GM12801 (cell line): ENCODE data around the gene ARHGAP18.

Experiments used
- CTCF ChIP-seq: IDR thresholded peaks from one replicate; pipeline ENCODE4 v1.5.1; 2011; ENCODE audit warnings: control low read depth; ENCODE audit not compliant: insufficient read length; ENCODE audit errors: extremely low read depth

ARHGAP18 gene

GRCh38 chr6:129659167-129659566, 50.8 kb downstream of the ARHGAP18 start:
- TF ChIP-seq CTCF: no peak

GRCh38 chr6:129657483-129657882, 52.5 kb downstream of the ARHGAP18 start:
- no peak for TF ChIP-seq CTCF

GRCh38 chr6:129655334-129655733, 54.6 kb downstream of the ARHGAP18 start:
- no peak for TF ChIP-seq CTCF

GRCh38 chr6:129653746-129654145, 56.2 kb downstream of the ARHGAP18 start:
- TF ChIP-seq CTCF: no peak

GRCh38 chr6:129653229-129653628, 56.7 kb downstream of the ARHGAP18 start:
- TF ChIP-seq CTCF: no peak

GRCh38 chr6:129651291-129651691, 58.7 kb downstream of the ARHGAP18 start:
- no peak for TF ChIP-seq CTCF

- TF ChIP-seq CTCF: no peak
Measured at GRCh38 chr6:129648819-129649491, 61.0 kb downstream of the ARHGAP18 start.
